Common myeloid progenitor, CD34-positive (primary cell): ENCODE results near the gene PTPRN2.

Source experiments
- CTCF ChIA-PET: fragments of 350-600 bp; sonication (Branson Sonifier 250); formaldehyde crosslinking; loops from one replicate; lab custom pipeline; 2021; ENCODE audit warnings: antibody characterized with exemption; lab: Charles Lee
- POLR2A ChIA-PET: fragments of 350-600 bp; sonication (Branson Sonifier 250); formaldehyde crosslinking; loops from one replicate; lab custom pipeline; 2021; ENCODE audit warnings: antibody characterized with exemption; lab: Charles Lee
- DNase-seq, 3 donors: peaks; one replicate each; pipeline versions ENCODE4 v3.0.0 to v3.0.0-alpha.2; 2013
- H3K27ac ChIP-seq, 2 experiments: 1 replicate in 1 of 2; 2 replicates in 1 of 2; pipeline ENCODE4 v1.7.0; 2013; ENCODE audit warnings: inconsistent platforms in 2 of 2, low read length in 2 of 2, mild to moderate bottlenecking in 2 of 2, low read depth in 1 of 2, moderate library complexity in 1 of 2; ENCODE audit not compliant: severe bottlenecking in 2 of 2, insufficient read depth in 1 of 2, poor library complexity in 1 of 2
- H3K27me3 ChIP-seq, 5 experiments: replicated peaks in 2 of 5; 1 replicate in 3 of 5; 2 replicates in 2 of 5; pipeline versions ENCODE4 v1.6.1 to v1.7.0; 2013; ENCODE audit warnings: low read length in 4 of 5, mild to moderate bottlenecking in 2 of 5, moderate library complexity in 2 of 5, inconsistent platforms in 1 of 5; ENCODE audit not compliant: insufficient read depth in 5 of 5, control insufficient read depth in 4 of 5
- H3K36me3 ChIP-seq, 4 experiments: 1 replicate in 2 of 4; 2 replicates in 2 of 4; pipeline versions ENCODE4 v1.6.1 to v1.7.0; 2013; ENCODE audit warnings: low read length in 3 of 4, control low read depth in 1 of 4, mild to moderate bottlenecking in 1 of 4; ENCODE audit not compliant: control insufficient read depth in 4 of 4, insufficient read depth in 4 of 4
- H3K4me1 ChIP-seq, 4 experiments: 1 replicate in 3 of 4; 2 replicates in 1 of 4; pipeline versions ENCODE4 v1.6.1 to v1.7.1; 2013; ENCODE audit warnings: low read length in 3 of 4, mild to moderate bottlenecking in 3 of 4, control low read depth in 1 of 4, inconsistent platforms in 1 of 4, moderate library complexity in 1 of 4; ENCODE audit not compliant: control insufficient read depth in 4 of 4, insufficient read depth in 4 of 4; ENCODE audit errors: control extremely low read depth in 1 of 4
- H3K4me3 ChIP-seq, 7 experiments: 1 replicate in 4 of 7; 2 replicates in 3 of 7; pipeline versions ENCODE4 v1.5.1 to v1.7.0; 2013; ENCODE audit warnings: mild to moderate bottlenecking in 7 of 7, low read length in 6 of 7, moderate library complexity in 6 of 7, inconsistent platforms in 2 of 7, low read depth in 2 of 7, control low read depth in 1 of 7; ENCODE audit not compliant: insufficient read depth in 4 of 7, control insufficient read depth in 1 of 7; ENCODE audit errors: extremely low read depth in 1 of 7
- H3K9me3 ChIP-seq, 5 experiments: 1 replicate in 4 of 5; 2 replicates in 1 of 5; pipeline versions ENCODE4 v1.6.1 to v1.7.1; 2013; ENCODE audit warnings: low read length in 4 of 5, mild to moderate bottlenecking in 2 of 5, inconsistent platforms in 1 of 5, low read depth in 1 of 5, moderate library complexity in 1 of 5; ENCODE audit not compliant: control insufficient read depth in 4 of 5, insufficient read depth in 2 of 5; ENCODE audit errors: control extremely low read depth in 1 of 5
- WGBS: methylation state at CpG from one replicate; pipeline ENCODE4 v1.1.5; 2013; ENCODE audit not compliant: insufficient coverage; 5-methylcytosine and 5-hydroxymethylcytosine counted together

PTPRN2 gene

DNA sequence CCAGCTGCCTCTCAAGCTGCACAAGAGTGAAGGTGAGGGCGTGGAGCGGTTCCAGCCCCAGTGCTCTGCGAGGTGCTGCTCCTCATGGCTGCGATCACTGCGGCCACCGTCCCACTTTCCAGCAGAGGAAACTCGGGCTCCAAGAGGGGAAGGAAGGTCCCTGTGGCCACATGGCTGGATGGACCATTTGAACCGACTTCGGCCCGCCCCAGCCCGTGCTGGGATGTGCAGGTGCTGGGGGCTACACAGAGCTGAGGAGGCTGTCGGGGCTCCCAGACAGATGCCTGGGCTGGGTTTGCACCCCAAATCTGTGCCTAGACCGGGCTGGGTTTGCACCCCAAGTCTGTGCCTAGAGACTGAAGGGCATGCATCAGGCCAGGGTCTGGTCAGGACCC, 1064.3 kb downstream of the PTPRN2 start:
- H3K27ac ChIP-seq: no peak overlapping the region
- H3K4me1 ChIP-seq: no peaks in the 10 kb centered on the region
- 98% methylated on average over 10 of the region's 13 CpGs for WGBS
- ChIA-PET POLR2A (interaction anchor here (0.7 kb wide), 1 partner anchor 78 kb away, joined by 3 read pairs; no protein-coding TSS in a partner anchor), CTCF (no interaction called here)
- H3K27me3 ChIP-seq: peaks cover 0 to 19% (median 2%) of the 10 kb centered on the region in 5 experiments
- DNase-seq: no peak
- no peak overlapping the region for H3K4me3 ChIP-seq
- no peaks in the 10 kb centered on the region for H3K9me3 ChIP-seq
- H3K36me3 ChIP-seq: no peaks in the 10 kb centered on the region

DNA sequence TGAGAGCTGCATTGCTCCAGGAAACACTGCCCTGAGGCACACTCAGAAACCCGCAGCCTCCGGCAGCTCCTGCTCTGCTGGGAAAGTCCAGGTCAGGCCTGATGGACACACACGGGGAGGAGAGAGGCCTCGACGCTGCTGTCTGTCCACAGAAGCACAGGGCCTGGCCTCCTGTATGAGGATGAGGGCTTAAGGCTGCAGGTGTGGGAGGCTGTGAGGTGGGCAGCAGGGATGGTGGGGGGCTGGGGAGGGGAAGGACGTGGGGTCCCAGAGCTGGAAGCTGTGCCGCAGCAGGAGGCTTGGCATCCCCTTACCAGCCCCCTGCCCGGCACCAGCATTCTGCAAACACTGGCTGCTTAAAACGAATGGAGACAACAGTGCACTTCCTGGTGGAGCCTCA, 1064.7 kb downstream of the PTPRN2 start:
- Histone ChIP-seq H3K4me1 (no peaks in the 10 kb centered on the region), H3K36me3 (no peaks in the 10 kb centered on the region), H3K27me3 (peaks cover 0 to 18% (median 2%) of the 10 kb centered on the region in 5 experiments), H3K27ac (no peak overlapping the region), H3K4me3 (no peak overlapping the region), H3K9me3 (no peaks in the 10 kb centered on the region)
- CTCF ChIA-PET: no interaction called here
- 85% methylated on average over 6 of the region's 9 CpGs for WGBS
- POLR2A ChIA-PET: interaction anchor here (0.7 kb wide), 1 partner anchor 78 kb away, joined by 3 read pairs; no protein-coding TSS in a partner anchor
- DNase-seq: no peak

DNA sequence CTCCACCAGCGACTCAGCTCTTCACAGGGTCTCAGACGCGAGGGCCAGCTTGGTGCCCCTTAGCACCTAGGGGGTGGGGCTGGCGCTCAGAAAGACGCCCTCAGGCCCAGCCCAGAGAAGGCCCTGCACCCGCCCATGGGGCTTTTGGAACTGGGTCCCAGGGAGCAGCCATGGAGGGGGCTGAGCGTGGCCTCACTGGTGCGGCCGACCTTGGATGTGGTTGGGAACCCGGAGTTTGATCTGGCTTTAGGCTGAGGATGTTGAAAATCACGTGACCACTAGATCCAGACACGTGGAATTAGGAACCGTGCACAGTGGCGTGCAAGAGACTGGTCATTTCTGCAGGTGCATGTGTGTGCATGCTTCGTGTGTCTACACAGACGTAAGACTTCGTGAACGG, 1065.4 kb downstream of the PTPRN2 start:
- Histone ChIP-seq H3K27me3 (peaks cover 0 to 14% (median 0%) of the 10 kb centered on the region in 5 experiments), H3K4me1 (no peaks in the 10 kb centered on the region), H3K27ac (no peak overlapping the region), H3K36me3 (no peaks in the 10 kb centered on the region), H3K9me3 (no peaks in the 10 kb centered on the region), H3K4me3 (no peak overlapping the region)
- no peak for DNase-seq
- ChIA-PET POLR2A (no interaction called here), CTCF (no interaction called here)
- 94% methylated on average over 15 of the region's 18 CpGs for WGBS

DNA sequence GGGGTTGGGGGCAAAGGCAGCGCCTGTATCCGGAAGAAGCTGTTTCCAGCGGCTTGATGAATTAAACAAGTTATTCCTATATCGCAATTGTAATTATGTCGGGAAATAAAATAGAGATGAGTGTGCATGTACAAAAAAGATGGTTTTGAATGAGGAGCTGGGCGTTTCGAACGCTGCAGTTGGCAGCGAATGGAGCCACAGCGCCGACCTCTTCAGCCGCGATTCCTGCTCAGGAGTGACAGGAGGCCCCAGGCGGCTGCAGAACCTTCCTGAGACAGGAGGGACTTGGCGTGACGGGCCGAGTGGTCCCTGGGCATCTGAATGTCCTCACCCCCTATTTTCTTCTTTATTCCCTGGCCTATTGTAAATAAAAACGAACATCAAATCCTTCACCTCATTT, 1065.9 kb downstream of the PTPRN2 start:
- H3K9me3 ChIP-seq: no peaks in the 10 kb centered on the region
- H3K27me3 ChIP-seq: peaks cover 0 to 14% (median 0%) of the 10 kb centered on the region in 5 experiments
- no peak overlapping the region for H3K27ac ChIP-seq
- 93% methylated on average over 18 of the region's 18 CpGs for WGBS
- ChIA-PET POLR2A (no interaction called here), CTCF (no interaction called here)
- no peak for DNase-seq
- no peaks in the 10 kb centered on the region for H3K4me1 ChIP-seq
- no peaks in the 10 kb centered on the region for H3K36me3 ChIP-seq
- H3K4me3 ChIP-seq: no peak overlapping the region

DNA sequence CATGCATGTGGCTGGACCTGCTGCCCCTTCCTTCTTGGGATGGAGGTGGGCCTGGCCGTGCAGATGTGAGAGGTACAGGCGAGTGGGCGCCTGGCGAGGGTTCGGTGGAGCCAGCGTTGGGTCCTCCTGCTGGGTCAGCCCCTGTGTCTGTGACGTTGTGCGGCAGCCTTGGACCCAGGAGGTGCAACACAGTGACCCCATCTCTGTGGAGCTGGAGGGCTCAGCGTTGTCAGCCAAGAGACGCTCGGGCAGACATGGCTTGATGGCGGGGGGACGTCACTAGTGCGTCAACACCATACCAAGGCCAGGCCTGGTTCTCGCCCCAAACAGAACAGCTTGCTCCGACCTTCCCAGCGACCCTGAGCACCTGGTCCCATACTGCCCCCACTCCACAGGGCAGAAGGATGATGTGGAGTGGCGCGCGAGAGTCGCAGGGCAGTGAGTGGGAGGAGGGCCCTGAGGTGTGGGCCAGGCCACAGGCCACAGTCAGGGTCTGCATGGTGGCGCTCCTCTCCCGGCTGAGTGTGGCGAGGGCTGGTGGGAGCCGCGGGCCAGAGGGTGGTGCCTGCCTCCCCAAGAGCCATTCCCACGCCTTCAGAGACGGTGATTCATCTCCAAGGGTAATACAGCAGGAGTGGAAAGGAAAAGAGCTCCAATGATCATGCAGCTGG, 1066.4 kb downstream of the PTPRN2 start:
- Histone ChIP-seq H3K36me3 (no peaks in the 10 kb centered on the region), H3K4me3 (no peak overlapping the region), H3K4me1 (no peaks in the 10 kb centered on the region), H3K27me3 (peaks cover 0 to 14% (median 0%) of the 10 kb centered on the region in 5 experiments), H3K9me3 (no peaks in the 10 kb centered on the region), H3K27ac (no peak overlapping the region)
- POLR2A ChIA-PET: no interaction called here
- no peak for DNase-seq
- CTCF ChIA-PET: no interaction called here
- WGBS: 98% methylated on average over 19 of the region's 28 CpGs

DNA sequence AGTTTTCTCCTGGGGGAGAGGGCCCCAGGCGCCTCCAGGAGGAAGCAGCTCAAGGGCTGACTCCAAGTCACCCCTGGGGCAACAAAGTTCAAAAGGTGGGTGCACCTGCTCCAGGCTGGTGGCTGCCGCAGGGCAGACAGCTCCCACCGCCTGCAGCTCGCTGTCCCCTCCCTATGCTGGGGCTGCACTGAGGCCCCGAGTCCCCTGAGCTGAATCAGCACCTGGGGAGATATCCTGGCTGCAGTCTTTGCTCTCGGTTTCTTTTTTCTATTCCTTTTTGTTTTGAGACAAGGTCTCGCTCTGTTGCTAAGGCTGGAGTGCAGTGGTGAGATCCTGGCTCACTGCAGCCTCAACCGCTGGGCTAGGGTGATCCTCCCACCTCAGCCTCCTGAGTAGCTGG, 1067.4 kb downstream of the PTPRN2 start:
- Histone ChIP-seq H3K9me3 (no peaks in the 10 kb centered on the region), H3K27ac (no peak overlapping the region), H3K36me3 (no peaks in the 10 kb centered on the region), H3K4me3 (no peak overlapping the region), H3K27me3 (peaks cover 0 to 7% (median 0%) of the 10 kb centered on the region in 5 experiments), H3K4me1 (no peaks in the 10 kb centered on the region)
- CTCF ChIA-PET: no interaction called here
- POLR2A ChIA-PET: no interaction called here
- WGBS: 88% methylated on average over 7 of the region's 8 CpGs
- no peak for DNase-seq

DNA sequence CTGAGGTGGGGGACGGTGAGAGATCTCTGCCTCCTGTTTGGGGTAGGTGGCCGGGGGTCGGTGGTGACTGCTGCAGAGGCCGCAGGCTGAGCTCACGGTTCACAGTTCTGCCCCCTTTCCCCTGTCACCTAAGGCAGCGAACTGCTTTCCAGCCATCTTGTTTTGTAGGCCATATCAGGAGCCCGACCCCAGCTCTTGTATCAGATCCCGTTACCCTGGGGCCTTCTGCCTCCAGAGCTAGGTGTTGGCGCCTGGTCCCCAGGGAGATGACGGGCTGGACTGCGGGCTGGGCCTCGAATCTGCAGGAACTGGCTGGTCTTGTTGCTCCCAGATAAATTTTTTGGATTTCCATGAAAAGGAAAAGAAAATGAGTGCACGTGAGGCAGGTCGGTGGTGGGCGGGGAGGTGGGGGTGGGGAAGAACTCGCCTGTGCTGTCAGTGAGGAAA, 1067.8 kb downstream of the PTPRN2 start:
- no peak overlapping the region for H3K27ac ChIP-seq
- no peak for DNase-seq
- H3K4me1 ChIP-seq: no peaks in the 10 kb centered on the region
- no peaks in the 10 kb centered on the region for H3K9me3 ChIP-seq
- H3K4me3 ChIP-seq: no peak overlapping the region
- H3K36me3 ChIP-seq: no peaks in the 10 kb centered on the region
- 83% methylated on average over 12 of the region's 16 CpGs for WGBS
- peaks cover 0 to 7% (median 0%) of the 10 kb centered on the region in 5 experiments for H3K27me3 ChIP-seq
- ChIA-PET CTCF (no interaction called here), POLR2A (no interaction called here)
